C4-2B (cell line): ENCODE measurements around the gene TBL1XR1.

Experiments used
- CTCF ChIP-seq: fragments of 450-650 bp; conservative IDR thresholded peaks from 2 replicates; pipeline ENCODE4 v1.5.1; 2017; ENCODE audit warnings: mild to moderate bottlenecking
- ZFX ChIP-seq: fragments of 450-650 bp; IDR thresholded peaks from 2 replicates; pipeline ENCODE4 v1.6.1; 2017

GRCh38 chr3:177145954-177146353, 51.3 kb downstream of the TBL1XR1 start:
- TF ChIP-seq CTCF, result no peak
- TF ChIP-seq ZFX, result no peak
